ENCODE data around the gene MZT2A.
"Not testable (repeated sequence)": the region's sequence is repeated elsewhere in the genome, so short reads cannot be mapped to it uniquely, and the experiment has no call there.

Gene MZT2A

GRCh38 chr2:131491469-131491836 lies 744 bp downstream of the MZT2A start:
- DNase-seq (ENCODE audit: low read depth in 2 of 2): not testable (repeated sequence)

GRCh38 chr2:131490616-131491468 lies 1.4 kb downstream of the MZT2A start:
- DNase-seq (ENCODE audit: low read depth in 2 of 2): not testable (repeated sequence)

- no peak for DNase-seq (ENCODE audit: low read depth in 2 of 2)
Observed at GRCh38 chr2:131488306-131489205, 3.6 kb downstream of the MZT2A start.

GRCh38 chr2:131486201-131486902 lies 5.8 kb downstream of the MZT2A start:
- not testable (repeated sequence) for DNase-seq (ENCODE audit: low read depth in 2 of 2)

- not testable (repeated sequence) for DNase-seq (ENCODE audit: low read depth in 2 of 2)
Observed at GRCh38 chr2:131484906-131485460, 7.2 kb downstream of the MZT2A start.

GRCh38 chr2:131483981-131484820 lies 8.0 kb downstream of the MZT2A start:
- DNase-seq (ENCODE audit: low read depth in 2 of 2): not testable (repeated sequence)

GRCh38 chr2:131482506-131483155 lies 9.6 kb downstream of the MZT2A start:
- DNase-seq (ENCODE audit: low read depth in 2 of 2): not testable (repeated sequence)

GRCh38 chr2:131480351-131480750 lies 11.8 kb downstream of the MZT2A start:
- DNase-seq (ENCODE audit: low read depth in 2 of 2): not testable (repeated sequence)

- not testable (repeated sequence) for DNase-seq (ENCODE audit: low read depth in 2 of 2)
Observed at GRCh38 chr2:131478850-131479461, 13.2 kb downstream of the MZT2A start.

GRCh38 chr2:131478074-131478849 lies 13.9 kb downstream of the MZT2A start:
- DNase-seq (ENCODE audit: low read depth in 2 of 2): not testable (repeated sequence)

GRCh38 chr2:131477227-131477626 lies 15.0 kb downstream of the MZT2A start:
- DNase-seq (ENCODE audit: low read depth in 2 of 2): not testable (repeated sequence)

- not testable (repeated sequence) for DNase-seq (ENCODE audit: low read depth in 2 of 2)
Observed at GRCh38 chr2:131476363-131476762, 15.8 kb downstream of the MZT2A start.

GRCh38 chr2:131475831-131476230 lies 16.4 kb downstream of the MZT2A start, which contains the start of gene TUBA3D:
Gene TUBA3D (plus strand): TSS chr2:131476119. CDS start chr2:131476200, 81 bp downstream.
- no peak for DNase-seq (ENCODE audit: low read depth in 2 of 2)

GRCh38 chr2:131473266-131473665 lies 18.9 kb downstream of the MZT2A start:
- DNase-seq (ENCODE audit: low read depth in 2 of 2): not testable (repeated sequence)

GRCh38 chr2:131471624-131472023 lies 20.6 kb downstream of the MZT2A start:
- not testable (repeated sequence) for DNase-seq (ENCODE audit: low read depth in 2 of 2)

GRCh38 chr2:131470944-131471343 lies 21.3 kb downstream of the MZT2A start:
- not testable (repeated sequence) for DNase-seq (ENCODE audit: low read depth in 2 of 2)

GRCh38 chr2:131467722-131468121 lies 24.5 kb downstream of the MZT2A start:
- not testable (repeated sequence) for DNase-seq (ENCODE audit: low read depth in 2 of 2)

GRCh38 chr2:131454914-131455313 lies 37.3 kb downstream of the MZT2A start:
- not testable (repeated sequence) for DNase-seq (ENCODE audit: low read depth in 2 of 2)
